NOMO-1 (cell line): ENCODE data around the gene HOOK2.
"Not testable (repeated sequence)": the region's sequence is repeated elsewhere in the genome, so short reads cannot be mapped to it uniquely, and the experiment has no call there.

Source experiments
- DNase-seq, 2 experiments: peaks; one replicate each; lab custom pipeline; 2025; ENCODE audit not compliant: unreplicated experiment in 2 of 2; lab: John Stamatoyannopoulos, UW

Gene HOOK2, protein sequence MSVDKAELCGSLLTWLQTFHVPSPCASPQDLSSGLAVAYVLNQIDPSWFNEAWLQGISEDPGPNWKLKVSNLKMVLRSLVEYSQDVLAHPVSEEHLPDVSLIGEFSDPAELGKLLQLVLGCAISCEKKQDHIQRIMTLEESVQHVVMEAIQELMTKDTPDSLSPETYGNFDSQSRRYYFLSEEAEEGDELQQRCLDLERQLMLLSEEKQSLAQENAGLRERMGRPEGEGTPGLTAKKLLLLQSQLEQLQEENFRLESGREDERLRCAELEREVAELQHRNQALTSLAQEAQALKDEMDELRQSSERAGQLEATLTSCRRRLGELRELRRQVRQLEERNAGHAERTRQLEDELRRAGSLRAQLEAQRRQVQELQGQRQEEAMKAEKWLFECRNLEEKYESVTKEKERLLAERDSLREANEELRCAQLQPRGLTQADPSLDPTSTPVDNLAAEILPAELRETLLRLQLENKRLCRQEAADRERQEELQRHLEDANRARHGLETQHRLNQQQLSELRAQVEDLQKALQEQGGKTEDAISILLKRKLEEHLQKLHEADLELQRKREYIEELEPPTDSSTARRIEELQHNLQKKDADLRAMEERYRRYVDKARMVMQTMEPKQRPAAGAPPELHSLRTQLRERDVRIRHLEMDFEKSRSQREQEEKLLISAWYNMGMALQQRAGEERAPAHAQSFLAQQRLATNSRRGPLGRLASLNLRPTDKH

DNA sequence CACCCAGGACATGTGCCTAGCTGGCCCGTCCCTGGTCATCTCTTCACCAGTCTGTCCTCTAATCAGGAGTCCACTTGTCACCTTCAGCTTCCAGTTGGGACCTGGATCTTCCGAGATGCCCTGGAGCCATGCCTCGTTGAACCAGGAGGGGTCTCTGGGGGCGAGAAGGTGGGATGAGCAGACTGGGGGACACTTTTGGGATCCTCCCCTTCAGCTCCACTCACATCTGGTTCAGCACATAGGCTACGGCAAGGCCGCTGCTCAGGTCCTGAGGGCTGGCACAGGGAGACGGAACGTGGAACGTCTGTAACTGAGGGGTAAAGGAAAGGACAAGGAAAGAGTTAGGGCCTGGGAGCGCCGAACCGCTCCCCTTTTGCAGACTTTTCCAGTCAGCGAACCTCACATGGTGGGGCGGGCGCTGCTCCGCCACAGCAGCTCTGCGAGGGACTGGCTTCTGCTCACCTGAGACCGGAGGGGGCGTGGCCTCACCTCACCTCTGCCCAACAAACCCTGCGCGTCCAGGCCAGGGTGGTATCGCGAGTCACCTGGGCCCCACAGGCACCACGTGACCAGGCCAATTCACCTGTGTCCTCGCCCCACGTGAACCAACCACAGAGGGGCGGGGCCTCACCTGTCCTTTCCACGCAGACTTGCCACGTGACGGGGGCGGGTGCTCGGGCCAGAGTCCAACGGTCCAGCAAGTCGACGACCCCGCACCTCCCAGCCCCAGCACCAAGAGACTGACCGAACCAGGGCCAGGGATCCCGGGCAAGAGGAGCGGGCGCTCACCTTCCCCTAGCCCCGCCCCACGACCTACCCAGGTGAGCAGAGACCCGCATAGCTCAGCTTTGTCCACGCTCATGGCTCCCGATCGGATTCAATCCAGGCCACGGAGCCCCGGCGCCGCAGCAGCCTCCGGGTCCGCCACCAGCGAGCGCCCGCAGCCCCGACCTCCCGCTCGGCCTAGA lies at the start of gene HOOK2:
HOOK2 (minus strand) TSS at position 965 of the 968 bp plus-strand sequence; CDS start at position 862, 103 bp downstream.
- no peak for DNase-seq

DNA sequence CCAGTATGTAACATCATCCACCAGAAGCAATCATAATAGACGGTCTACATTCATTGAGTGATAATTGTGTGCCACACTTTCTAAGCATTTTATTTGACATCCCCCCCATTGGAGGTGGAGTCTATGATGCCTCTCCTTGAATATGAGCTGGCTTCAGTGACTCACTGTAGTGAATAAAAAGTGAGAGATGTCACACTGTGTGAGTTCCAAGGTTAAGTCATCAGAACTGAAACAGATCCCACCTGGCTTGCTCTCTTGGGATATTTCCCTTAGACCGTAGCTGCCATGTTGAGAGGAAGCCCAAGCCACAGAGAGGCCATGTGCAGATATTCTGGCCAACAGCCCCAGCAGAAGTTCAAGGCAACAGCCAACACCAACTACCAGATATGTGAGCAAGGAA lies 46.4 kb upstream of the HOOK2 start:
- no peak for DNase-seq

DNA sequence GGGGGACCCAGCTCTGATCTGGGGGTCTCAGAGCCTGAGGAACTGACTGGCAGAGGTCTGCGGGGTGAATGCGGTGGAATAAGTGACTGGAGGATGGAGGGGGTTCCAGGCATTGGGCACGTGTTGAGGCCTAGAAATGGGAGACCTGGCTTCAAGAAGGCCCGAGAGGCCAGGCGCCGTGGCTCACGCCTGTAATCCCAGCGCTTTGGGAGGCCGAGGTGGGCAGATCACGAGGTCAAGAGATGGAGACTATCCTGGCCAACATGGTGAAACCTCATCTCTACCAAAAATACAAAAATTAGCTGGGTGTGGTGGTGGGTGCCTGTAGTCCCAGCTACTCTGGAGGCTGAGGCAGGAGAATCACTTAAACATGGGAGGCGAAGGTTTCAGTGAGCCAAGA lies 42.5 kb upstream of the HOOK2 start:
- not testable (repeated sequence) for DNase-seq

DNA sequence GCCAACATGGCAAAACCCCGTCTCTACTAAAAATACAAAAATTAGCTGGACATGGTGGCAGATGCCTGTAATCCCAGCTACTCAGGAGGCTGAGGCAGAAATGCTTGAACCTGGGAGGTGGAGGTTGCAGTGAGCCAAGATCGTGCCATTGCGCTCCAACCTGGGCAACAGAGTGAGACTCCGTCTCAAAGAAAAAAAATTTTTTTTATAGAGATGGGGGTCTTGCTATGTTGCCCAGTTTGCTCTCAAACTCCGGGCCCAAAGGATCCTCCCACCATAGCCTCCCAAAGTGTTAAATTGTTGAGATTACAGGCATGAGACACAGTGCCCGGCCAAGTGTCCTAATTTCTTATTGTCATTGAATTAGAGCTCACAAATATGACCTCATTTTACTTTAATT lies 41.8 kb upstream of the HOOK2 start:
- not testable (repeated sequence) for DNase-seq

DNA sequence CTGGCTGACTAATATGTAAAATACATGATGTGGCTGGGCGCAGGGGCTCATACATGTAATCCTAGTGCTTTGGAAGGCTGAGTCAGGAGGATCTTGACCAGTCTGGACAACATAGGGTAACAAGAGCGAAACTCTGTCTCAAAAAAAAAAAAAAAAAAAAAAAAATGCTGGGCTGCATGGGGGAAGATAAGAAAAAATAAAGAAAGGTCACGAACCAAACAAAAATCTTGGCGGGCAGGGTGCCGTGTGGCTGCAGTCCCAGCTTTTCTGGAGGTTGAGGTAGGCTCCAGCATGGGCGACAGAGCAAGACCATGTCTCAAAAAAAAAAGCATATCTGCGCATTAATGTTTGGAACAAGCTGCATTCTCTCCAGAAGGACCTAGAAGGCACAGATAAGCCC lies 39.7 kb upstream of the HOOK2 start:
- DNase-seq, result no peak

DNA sequence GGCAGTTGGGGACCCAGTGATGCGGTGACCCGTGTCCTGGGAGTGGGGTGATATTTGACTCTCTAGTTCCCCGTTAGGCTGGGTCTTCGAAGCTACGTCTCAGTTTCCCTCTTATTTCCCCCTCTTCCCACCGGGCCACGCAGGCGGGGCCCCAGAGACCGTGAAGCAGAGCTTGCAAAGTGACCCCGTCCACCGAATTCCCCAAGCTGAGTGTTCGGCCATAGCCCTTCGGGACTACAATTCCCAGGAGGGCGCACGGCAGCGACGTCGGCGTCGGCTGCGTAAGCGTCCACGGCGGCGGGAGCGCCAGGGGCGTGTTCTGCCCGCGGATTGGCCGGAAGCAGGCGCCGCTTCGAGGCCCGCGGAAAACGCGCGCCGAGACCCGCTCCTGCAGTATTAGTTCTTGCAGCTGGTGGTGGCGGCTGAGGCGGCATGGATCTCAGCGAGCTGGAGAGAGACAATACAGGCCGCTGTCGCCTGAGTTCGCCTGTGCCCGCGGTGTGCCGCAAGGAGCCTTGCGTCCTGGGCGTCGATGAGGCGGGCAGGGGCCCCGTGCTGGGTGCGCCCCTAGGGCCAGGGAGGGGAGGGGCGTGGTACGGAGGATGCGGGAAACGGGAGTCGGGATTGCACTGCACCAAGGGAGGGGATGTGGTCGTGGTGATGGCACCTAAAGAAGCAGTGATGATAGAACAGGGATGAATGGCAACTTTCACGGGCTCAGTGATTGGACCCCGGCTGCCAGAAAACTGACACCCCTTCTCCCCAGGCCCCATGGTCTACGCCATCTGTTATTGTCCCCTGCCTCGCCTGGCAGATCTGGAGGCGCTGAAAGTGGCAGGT lies 31.1 kb upstream of the HOOK2 start, which contains the start of gene RNASEH2A:
RNASEH2A (plus strand) TSS at position 343 of the 840 bp plus-strand sequence; CDS start at position 433, 90 bp downstream.
- DNase-seq, result peak; percentile 91

DNA sequence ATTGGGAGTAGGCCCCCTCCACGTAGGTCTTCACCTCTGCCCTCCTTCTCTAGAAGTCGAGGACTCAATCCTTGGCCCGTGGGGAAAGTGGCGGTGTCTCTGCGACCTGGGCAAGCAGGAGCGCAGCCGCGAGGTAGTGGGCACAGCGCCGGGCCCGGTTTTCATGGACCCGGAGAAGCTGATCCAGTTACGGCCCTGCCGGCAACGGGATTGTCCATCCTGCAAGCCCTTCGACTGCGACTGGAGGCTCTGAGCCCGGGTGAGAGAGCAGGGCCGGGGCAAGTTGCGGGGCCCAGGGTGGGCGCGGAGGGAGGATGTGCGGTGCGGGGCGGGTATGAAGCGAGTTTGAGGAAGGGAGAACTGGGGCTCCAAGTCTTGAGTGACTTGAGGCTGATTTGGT lies 28.7 kb upstream of the HOOK2 start:
- DNase-seq, result no peak

DNA sequence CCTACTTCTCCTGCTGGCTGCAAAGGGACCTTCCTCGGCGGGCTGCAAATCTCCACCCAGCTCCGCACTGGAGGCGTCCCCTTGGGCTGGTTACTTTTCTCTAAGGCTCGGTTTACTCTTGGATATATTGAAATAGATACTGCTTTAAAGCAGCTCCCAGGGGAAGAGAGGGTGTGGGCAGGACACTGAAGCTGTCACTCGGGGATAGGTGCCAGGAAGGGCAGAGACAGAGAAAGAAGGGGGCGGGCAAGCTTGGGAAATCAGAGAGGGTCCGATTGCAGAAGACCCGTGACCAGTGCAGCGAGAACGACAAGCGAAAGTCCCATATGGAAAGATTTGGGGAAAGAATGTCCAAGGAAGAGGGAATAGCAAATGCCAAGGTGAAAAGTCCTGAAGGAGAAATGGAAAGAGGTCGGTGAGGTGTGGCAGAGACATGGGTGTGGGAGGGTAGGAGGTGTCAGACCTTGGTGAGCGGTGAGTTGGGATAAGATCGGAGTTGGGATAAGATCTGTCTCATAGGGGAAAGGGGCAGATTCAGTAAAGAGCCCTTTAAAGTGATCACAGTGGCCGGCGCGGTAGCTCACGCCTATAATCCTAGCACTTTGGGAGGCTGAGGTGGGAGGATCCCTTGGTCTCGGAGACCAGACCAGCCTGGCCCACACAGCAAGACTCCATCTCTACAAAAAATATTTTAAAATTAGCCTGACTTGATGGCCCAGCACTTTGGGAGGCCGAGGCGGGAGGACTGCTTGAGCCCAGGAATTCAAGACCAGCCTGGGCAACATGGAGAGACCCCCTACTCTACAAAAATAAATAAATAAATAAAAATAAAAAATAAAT lies 27.1 kb upstream of the HOOK2 start:
- DNase-seq, result no peak

DNA sequence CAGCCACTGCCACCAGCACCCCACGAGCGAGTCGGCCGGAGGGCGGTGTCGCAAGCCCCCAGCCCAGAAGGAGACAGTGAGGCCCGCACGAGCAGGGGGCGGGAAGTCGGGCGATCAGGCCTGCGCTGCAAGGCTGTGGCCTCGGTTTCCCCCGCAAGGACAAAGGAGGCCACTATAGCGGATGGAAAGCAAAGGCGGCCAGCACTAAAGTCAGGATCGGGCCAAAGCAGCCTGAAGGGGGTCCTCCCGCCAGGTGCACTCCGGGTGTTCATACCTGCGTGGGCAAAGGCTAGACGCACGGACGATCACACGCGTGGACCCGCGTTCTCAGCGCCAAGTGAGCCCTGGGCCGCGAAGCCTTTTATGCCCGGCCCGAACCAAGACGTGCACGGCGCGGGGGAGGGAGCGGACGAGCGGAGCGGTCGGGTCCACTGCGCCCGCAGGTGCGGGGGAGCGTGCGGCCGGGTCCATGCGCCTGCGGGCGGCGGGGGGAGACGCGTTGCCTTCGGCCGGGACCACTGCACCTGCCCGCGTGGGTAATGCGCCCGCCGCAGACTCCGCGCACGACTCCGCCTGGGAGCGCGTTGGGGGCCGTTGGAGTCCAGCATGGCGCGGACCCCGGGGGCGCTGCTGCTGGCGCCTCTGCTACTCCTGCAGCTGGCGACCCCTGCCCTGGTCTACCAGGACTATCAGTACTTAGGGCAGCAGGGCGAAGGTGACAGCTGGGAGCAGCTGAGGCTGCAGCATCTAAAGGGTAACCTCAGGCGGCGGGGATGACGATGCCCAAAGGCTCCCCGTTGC lies 26.3 kb upstream of the HOOK2 start, which contains the start of the genes PRDX2 and THSD8:
PRDX2 (minus strand) TSS at position 335 of the 801 bp plus-strand sequence. CDS start 539 bp downstream, outside the sequence.
THSD8 (plus strand) TSS at position 604 of the 801 bp plus-strand sequence; CDS start at position 607, 3 bp downstream.
- peak; percentile 54 to 75 for DNase-seq

DNA sequence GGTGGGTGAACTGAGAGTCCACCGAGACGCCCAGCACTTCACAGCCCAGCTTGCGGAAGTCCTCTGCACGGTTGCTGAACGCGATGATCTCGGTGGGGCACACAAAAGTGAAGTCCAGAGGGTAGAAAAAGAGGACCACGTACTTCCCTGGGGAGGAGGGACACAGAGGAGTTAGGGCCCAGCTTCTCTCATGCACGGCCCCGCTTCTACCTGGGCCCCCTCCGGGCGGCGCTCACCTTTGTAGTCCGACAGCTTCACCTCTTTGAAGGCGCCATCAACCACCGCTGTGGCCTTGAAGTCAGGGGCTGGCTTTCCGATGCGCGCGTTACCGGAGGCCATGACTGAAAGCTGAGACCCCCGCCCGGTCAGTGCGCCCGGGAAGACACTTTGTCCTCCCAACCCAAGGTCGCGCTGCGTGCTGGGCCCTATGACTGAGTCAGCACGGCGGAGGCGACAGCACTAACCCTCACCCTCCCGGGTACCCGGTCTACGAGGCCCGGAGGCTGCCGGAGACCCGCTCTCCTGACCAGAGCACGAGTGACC lies 25.6 kb upstream of the HOOK2 start:
- no peak for DNase-seq

DNA sequence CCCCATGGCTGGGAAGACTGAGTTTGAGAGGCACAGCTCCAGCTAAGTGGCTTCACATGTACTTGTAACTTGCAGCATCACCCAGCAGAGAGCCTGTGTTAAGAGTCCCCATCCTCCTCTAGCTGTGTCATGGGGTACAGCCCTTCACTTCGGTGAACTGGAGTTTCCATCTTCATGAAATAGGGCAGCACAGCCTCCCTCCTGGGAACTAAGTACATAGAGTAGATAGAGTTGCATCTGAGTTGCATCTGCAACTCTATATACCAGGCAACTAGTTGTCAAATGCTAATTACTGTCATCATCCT lies 25.1 kb upstream of the HOOK2 start:
- DNase-seq, result no peak

DNA sequence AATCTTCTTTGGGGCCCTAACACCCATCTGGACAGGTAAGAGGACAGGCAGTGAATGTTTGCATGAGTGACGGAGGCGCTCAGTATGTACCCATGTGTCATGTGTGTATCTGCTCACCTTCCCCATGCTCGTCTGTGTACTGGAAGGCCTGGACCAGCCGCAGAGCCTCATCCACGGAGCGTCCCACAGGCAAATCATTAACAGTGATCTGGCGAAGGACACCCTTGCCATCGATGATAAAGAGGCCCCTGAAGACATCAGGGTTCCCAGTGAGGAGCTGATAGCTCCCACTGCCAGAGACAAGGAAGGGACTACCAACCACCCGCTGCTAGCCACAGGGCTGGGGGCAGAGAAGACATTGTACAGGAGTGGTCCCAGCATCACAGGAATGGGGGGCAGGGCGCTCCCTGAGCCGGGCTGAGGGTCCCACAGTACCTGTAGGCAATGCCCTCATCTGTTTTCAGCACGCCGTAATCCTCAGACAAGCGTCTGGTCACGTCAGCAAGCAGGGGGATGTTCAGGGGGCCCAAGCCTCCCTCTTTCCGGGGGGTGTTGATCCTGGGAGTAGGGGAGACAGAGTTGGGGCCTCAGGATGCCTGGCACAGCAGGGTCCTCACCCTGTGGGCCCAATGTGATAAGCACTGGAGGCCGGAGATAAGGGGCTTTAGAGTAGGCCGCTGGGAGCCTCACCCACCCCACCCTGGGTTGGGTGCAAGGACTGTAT lies 24.6 kb upstream of the HOOK2 start:
- DNase-seq, result no peak

DNA sequence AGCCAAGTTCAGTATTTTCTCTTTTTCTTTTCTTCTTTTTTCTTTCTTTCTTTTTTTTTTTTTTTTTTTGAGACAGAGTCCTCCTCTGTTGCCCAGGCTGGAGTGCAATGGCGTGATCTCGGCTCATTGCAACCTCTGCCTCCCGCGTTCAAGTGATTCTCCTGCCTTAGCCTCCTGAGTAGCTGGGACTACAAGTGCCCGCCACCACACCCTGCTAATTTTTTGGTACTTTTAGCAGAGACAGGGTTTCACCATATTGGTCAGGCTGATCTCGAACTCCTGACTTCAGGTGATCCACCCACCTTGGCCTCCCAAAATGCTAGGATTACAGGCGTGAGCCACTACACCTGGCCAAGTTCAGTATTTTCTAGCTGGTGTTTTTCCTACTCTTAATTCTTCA lies 22.3 kb upstream of the HOOK2 start:
- not testable (repeated sequence) for DNase-seq

DNA sequence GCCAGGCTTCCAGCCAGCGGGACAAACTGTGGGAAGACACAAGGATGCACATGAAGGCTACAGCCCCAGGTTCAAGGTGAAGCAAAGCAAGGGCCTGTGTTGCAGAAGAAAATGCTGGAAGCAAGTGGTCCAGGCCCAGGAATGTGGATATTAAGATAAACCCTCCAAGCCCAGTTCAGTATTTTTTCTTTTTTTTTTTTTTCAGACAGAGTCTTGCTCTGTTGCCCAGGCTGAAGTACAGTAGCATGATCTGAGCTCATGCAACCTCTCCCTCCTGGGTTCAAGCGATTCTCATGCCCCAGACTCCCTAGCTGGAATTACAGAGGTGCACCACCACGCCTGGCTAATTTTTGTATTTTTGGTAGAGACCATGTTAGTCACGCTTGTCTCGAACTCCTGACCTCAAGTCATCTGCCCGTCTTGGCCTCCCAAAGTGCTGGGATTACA lies 21.8 kb upstream of the HOOK2 start:
- no peak for DNase-seq

DNA sequence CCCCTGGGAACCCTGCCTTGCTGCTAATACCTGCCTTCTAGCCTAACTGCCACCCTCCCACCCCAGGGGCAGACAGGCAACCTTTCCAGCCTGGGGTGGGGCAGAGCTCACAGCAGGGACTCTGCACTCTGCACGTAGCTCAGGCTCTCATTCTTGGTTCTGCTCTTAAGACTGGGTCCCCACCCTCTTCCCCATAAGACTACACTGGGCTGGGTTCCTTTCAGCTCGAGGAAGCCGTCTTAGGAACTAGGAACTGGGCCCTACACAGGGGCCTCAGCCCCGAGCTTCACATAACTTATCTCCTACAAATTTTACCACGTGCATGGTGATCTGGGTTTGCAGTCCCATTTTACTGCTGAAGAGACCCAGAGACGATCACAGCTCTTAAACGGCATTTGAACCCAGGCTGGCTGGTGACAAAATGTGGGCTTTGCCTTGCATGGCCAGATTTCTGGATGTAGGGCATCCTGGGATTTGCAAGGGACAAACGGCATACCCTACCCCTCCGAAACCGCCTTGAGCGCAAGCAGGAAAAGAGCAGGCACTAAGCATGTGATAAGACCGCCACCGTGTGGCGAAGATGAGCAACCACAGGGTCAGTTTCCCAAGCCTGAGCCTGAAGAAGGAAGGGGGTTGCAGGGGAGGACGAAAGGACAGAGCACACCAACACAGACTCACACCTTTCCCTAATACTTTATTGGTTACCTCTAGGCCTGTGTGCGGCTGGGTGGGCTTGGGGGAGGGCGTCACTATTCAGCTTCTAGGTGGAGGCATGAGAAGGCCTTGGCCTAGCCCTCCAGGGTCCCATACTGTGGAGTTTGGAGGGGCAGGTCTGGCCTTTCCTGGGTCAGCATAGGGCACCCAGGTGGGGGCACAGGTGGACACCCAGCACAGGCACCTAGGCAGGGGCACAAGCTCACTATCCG lies 21.1 kb upstream of the HOOK2 start:
- peak; percentile 59 to 63 for DNase-seq

DNA sequence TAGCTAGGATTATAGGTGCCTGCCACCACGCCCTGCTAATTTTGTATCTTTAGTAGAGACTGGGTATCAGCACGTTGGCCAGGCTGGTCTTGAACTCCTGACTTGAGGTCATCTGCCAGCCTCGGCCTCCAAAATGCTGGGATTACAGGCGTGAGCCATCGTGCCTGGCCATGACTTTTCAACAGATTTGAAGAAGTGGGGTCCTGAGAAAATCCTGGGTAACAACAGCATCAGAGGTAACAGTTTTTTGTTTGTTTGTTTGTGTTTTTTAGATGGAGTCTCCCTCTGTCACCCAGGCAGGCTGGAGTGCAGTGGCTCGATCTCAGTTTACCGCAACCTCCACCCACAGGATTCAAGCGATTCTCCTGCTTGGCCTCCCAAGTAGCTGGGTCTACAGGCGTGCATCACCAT lies 19.6 kb upstream of the HOOK2 start:
- DNase-seq, result no peak
